ENCODE measurements around the gene TRIM8. TPM values are rescaled to one million over a fixed set of nuclear protein-coding genes. Genes with fewer than 3 reads are reported as not detected.

Gene TRIM8
- total RNA-seq, 2 donors from 2014 or later = 148 to 222 TPM

- intact Hi-C loops (cut with DNase I) = no loop called here
- H3K27me3 ChIP-seq (replicated peaks; ENCODE audit: insufficient read depth) = no peaks in the 10 kb centered on the region
- H3K4me3 ChIP-seq = no peak overlapping the region
- H3K9me3 ChIP-seq = no peaks in the 10 kb centered on the region
- H3K4me1 ChIP-seq (replicated peaks) = no peaks in the 10 kb centered on the region
- H3K36me3 ChIP-seq = no peaks in the 10 kb centered on the region
- no peak for TF ChIP-seq CTCF (IDR thresholded peaks at IDR 0.05)
- no peak for TF ChIP-seq POLR2A (IDR thresholded peaks at IDR 0.05)
- TF ChIP-seq POLR2AphosphoS5 (IDR thresholded peaks at IDR 0.05) = no peak
- 46% methylated on average over 2 of the region's 2 CpGs for WGBS
- H3K27ac ChIP-seq = no peak overlapping the region
- DNase-seq (ENCODE audit: low spot score) = no peak
These were observed 35.8 kb upstream of the TRIM8 start for GRCh38 chr10:102608487-102608886.

- no peak for DNase-seq (ENCODE audit: low spot score)
- intact Hi-C loops (cut with DNase I) = no loop called here
- H3K4me3 ChIP-seq = no peak overlapping the region
- 72% methylated on average over 10 of the region's 10 CpGs for WGBS
- H3K27me3 ChIP-seq (replicated peaks; ENCODE audit: insufficient read depth) = no peaks in the 10 kb centered on the region
- H3K9me3 ChIP-seq = no peaks in the 10 kb centered on the region
- TF ChIP-seq POLR2A (IDR thresholded peaks at IDR 0.05) (no peak), POLR2AphosphoS5 (IDR thresholded peaks at IDR 0.05) (no peak), CTCF (IDR thresholded peaks at IDR 0.05) (no peak)
- H3K36me3 ChIP-seq = no peaks in the 10 kb centered on the region
- H3K4me1 ChIP-seq (replicated peaks) = no peaks in the 10 kb centered on the region
- no peak overlapping the region for H3K27ac ChIP-seq
These were observed 33.8 kb upstream of the TRIM8 start for GRCh38 chr10:102610441-102610887.

GRCh38 chr10:102611514-102612087 is 32.7 kb upstream of the TRIM8 start:
- 20% methylated on average over 4 of the region's 4 CpGs for WGBS
- no peaks in the 10 kb centered on the region for H3K4me1 ChIP-seq (replicated peaks)
- H3K27ac ChIP-seq = no peak overlapping the region
- H3K36me3 ChIP-seq = no peaks in the 10 kb centered on the region
- H3K27me3 ChIP-seq (replicated peaks; ENCODE audit: insufficient read depth) = no peaks in the 10 kb centered on the region
- H3K9me3 ChIP-seq = no peaks in the 10 kb centered on the region
- no peak overlapping the region for H3K4me3 ChIP-seq
- DNase-seq (ENCODE audit: low spot score) = no peak
- TF ChIP-seq CTCF (IDR thresholded peaks at IDR 0.05) (no peak), POLR2A (IDR thresholded peaks at IDR 0.05) (no peak), POLR2AphosphoS5 (IDR thresholded peaks at IDR 0.05) (no peak)
- intact Hi-C loops (cut with DNase I) = no loop called here

GRCh38 chr10:102612964-102613275 is 31.4 kb upstream of the TRIM8 start:
- intact Hi-C loops (cut with DNase I) = no loop called here
- TF ChIP-seq POLR2AphosphoS5 (IDR thresholded peaks at IDR 0.05) = no peak
- TF ChIP-seq CTCF (IDR thresholded peaks at IDR 0.05) = no peak
- TF ChIP-seq POLR2A (IDR thresholded peaks at IDR 0.05) = no peak
- no peak overlapping the region for H3K27ac ChIP-seq
- DNase-seq (ENCODE audit: low spot score) = no peak
- H3K9me3 ChIP-seq = no peaks in the 10 kb centered on the region
- no peaks in the 10 kb centered on the region for H3K27me3 ChIP-seq (replicated peaks; ENCODE audit: insufficient read depth)
- H3K4me3 ChIP-seq = no peak overlapping the region
- 90% methylated on average over 8 of the region's 8 CpGs for WGBS
- H3K36me3 ChIP-seq = no peaks in the 10 kb centered on the region
- no peaks in the 10 kb centered on the region for H3K4me1 ChIP-seq (replicated peaks)

GRCh38 chr10:102613286-102613685 is 31.0 kb upstream of the TRIM8 start:
- Histone ChIP-seq H3K27ac (no peak overlapping the region), H3K36me3 (no peaks in the 10 kb centered on the region), H3K27me3 (replicated peaks; ENCODE audit: insufficient read depth) (no peaks in the 10 kb centered on the region), H3K4me3 (no peak overlapping the region), H3K9me3 (no peaks in the 10 kb centered on the region), H3K4me1 (replicated peaks) (no peaks in the 10 kb centered on the region)
- intact Hi-C loops (cut with DNase I) = no loop called here
- no peak for TF ChIP-seq POLR2AphosphoS5 (IDR thresholded peaks at IDR 0.05)
- TF ChIP-seq CTCF (IDR thresholded peaks at IDR 0.05) = no peak
- no peak for TF ChIP-seq POLR2A (IDR thresholded peaks at IDR 0.05)
- no peak for DNase-seq (ENCODE audit: low spot score)
- WGBS = 90% methylated on average over 7 of the region's 7 CpGs

All from prostate gland (tissue), 2 donors.